Panc1 (cell line): ENCODE data around the gene GRIP1. TPM values are rescaled to one million over a fixed set of nuclear protein-coding genes. Genes with fewer than 3 reads are reported as not detected.

Experiments used
- ATAC-seq: fragments of 200-7000 bp; cut with Tn5 transposase; 2 replicates; pipeline ENCODE4 v1.9.1; 2020; ENCODE audit warnings: mild to moderate bottlenecking, moderate library complexity
- BruUV-seq: library from RNA; stranded (reverse); fragments of 400-500 nt; replicated peaks from 2 replicates; lab custom pipeline; 2021; lab: Mats Ljungman, UMichigan
- CTCF ChIA-PET: fragments of 300-600 bp; sonication (Branson Sonifier 250); formaldehyde crosslinking; loops from one replicate; lab custom pipeline; 2022; ENCODE audit warnings: antibody characterized with exemption; lab: Charles Lee
- POLR2A ChIA-PET: fragments of 300-600 bp; sonication (Branson Sonifier 250); formaldehyde crosslinking; loops from one replicate; lab custom pipeline; 2022; ENCODE audit warnings: antibody characterized with exemption; lab: Charles Lee
- DNase-seq: peaks from one replicate; pipeline ENCODE4 v3.0.0-alpha.2; 2010; ENCODE audit warnings: low read depth, low spot score
- H3K27ac ChIP-seq: 2 replicates; pipeline ENCODE4 v1.5.1; 2011; ENCODE audit warnings: mild to moderate bottlenecking, low read length, inconsistent platforms
- H3K27me3 ChIP-seq: fragments of 200-500 bp; sonication (Bioruptor generic); 2 replicates; pipeline ENCODE4 v1.6.0; 2014; ENCODE audit warnings: low read length, inconsistent platforms; ENCODE audit not compliant: control insufficient read depth, insufficient read depth
- H3K36me3 ChIP-seq: fragments of 200-500 bp; sonication (Bioruptor generic); 2 replicates; pipeline ENCODE4 v1.5.1; 2014; ENCODE audit warnings: inconsistent platforms, mild to moderate bottlenecking, low read length, moderate library complexity; ENCODE audit not compliant: control insufficient read depth, insufficient read depth
- H3K4me1 ChIP-seq: 2 replicates; pipeline ENCODE4 v1.5.1; 2011; ENCODE audit warnings: inconsistent platforms, mild to moderate bottlenecking, low read length, moderate library complexity; ENCODE audit not compliant: control insufficient read depth, insufficient read depth
- H3K4me3 ChIP-seq, 2 experiments: 2 replicates each; pipeline ENCODE4 v1.5.1; 2011 to 2012; ENCODE audit warnings: low read depth in 2 of 2, low read length in 2 of 2, mild to moderate bottlenecking in 2 of 2, inconsistent platforms in 1 of 2, moderate library complexity in 1 of 2
- H3K9me3 ChIP-seq: fragments of 200-500 bp; sonication (Bioruptor generic); 2 replicates; pipeline ENCODE4 v1.5.1; 2014; ENCODE audit warnings: low read depth, mild to moderate bottlenecking, inconsistent platforms, low read length, moderate library complexity; ENCODE audit not compliant: control insufficient read depth, insufficient read depth
- CTCF ChIP-seq: fragments of 450-650 bp; IDR thresholded peaks from 2 replicates; pipeline ENCODE4 v1.5.1; 2017; ENCODE audit warnings: mild to moderate bottlenecking
- POLR2AphosphoS5 ChIP-seq: IDR thresholded peaks from 2 replicates; pipeline ENCODE4 v1.6.1; 2012; ENCODE audit warnings: mild to moderate bottlenecking, low read depth, low read length, moderate library complexity
- REST ChIP-seq, 2 experiments: IDR thresholded peaks; 2 replicates each; pipeline ENCODE4 v1.6.1; 2011 to 2012; ENCODE audit warnings: low read depth in 2 of 2, control low read depth in 1 of 2, low read length in 1 of 2, mild to moderate bottlenecking in 1 of 2, moderate library complexity in 1 of 2; ENCODE audit not compliant: insufficient read depth in 1 of 2
- SIN3A ChIP-seq: IDR thresholded peaks from 2 replicates; pipeline ENCODE4 v1.6.1; 2012; ENCODE audit warnings: low read depth, mild to moderate bottlenecking, low read length, moderate library complexity, borderline replicate concordance; ENCODE audit not compliant: insufficient read depth
- TCF7L2 ChIP-seq: IDR thresholded peaks from 2 replicates; pipeline ENCODE4 v1.6.1; 2011; ENCODE audit warnings: mild to moderate bottlenecking, low read depth, low read length, inconsistent platforms
- in situ Hi-C: cut with HindIII; loops from 2 replicates; pipeline ENCODE4 v1.10.0; 2016; ENCODE audit warnings: low sequenced_read_pairs, low pct_unique_long_range_greater_than_20kb
- intact Hi-C: fragments of 100-400 bp; cut with micrococcal nuclease; formaldehyde crosslinking; loops from one replicate; pipeline ENCODE4 v1.10.0; 2022; ENCODE audit not compliant: unreplicated experiment
- total RNA-seq: library from RNA; stranded (reverse); gene quantifications from one replicate; pipeline ENCODE4 v1.2.1, GENCODE V29; 2021; ENCODE audit not compliant: unreplicated experiment

Gene GRIP1
- total RNA-seq, 1 experiment from 2014 or later = 9.2 TPM

- in situ Hi-C loops = no loop called here
Measured at GRCh38 chr12:66516133-66516532, 162.7 kb downstream of the GRIP1 start.

GRCh38 chr12:66514581-66514980 is 164.3 kb downstream of the GRIP1 start:
- no peak for ATAC-seq
- TF ChIP-seq POLR2AphosphoS5 (no peak), CTCF (no peak), TCF7L2 (no peak), REST (IDR thresholded peaks at IDR 0.05; ENCODE audit: insufficient read depth in 1 of 2, low read depth in 2 of 2, low read length in 1 of 2) (no peak), SIN3A (no peak)

More at GRCh38 chr12:66516133-66516532, 162.7 kb downstream of the GRIP1 start:
- intact Hi-C loops = no loop called here
- H3K27me3 ChIP-seq = no peaks in the 10 kb centered on the region
- H3K27ac ChIP-seq = no peak overlapping the region
- no peaks in the 10 kb centered on the region for H3K36me3 ChIP-seq
- no peaks in the 10 kb centered on the region for H3K4me1 ChIP-seq
- POLR2A ChIA-PET = no interaction called here
- no peaks in the 10 kb centered on the region for H3K9me3 ChIP-seq
- no TSS peak for BruUV-seq
- ATAC-seq (no peak), DNase-seq (no peak)
- TF ChIP-seq SIN3A (no peak), POLR2AphosphoS5 (no peak), TCF7L2 (no peak), REST (IDR thresholded peaks at IDR 0.05; ENCODE audit: insufficient read depth in 1 of 2, low read depth in 2 of 2, low read length in 1 of 2) (no peak), CTCF (no peak)
- no peak overlapping the region for H3K4me3 ChIP-seq
- CTCF ChIA-PET = no interaction called here

More at GRCh38 chr12:66514581-66514980, 164.3 kb downstream of the GRIP1 start:
- Histone ChIP-seq H3K4me3 (no peak overlapping the region), H3K36me3 (no peaks in the 10 kb centered on the region), H3K4me1 (no peaks in the 10 kb centered on the region), H3K27ac (no peak overlapping the region), H3K9me3 (no peaks in the 10 kb centered on the region), H3K27me3 (no peaks in the 10 kb centered on the region)
- no peak for DNase-seq
- intact Hi-C loops (no loop called here), in situ Hi-C loops (no loop called here)
- ChIA-PET CTCF (interaction anchor here (0.5 kb wide), 1 partner anchor 17 kb away, joined by 3 read pairs; no protein-coding TSS in a partner anchor), POLR2A (no interaction called here)
- BruUV-seq = no TSS peak
